ENCODE data around the gene PER1. TPM values are rescaled to one million over a fixed set of nuclear protein-coding genes. Genes with fewer than 3 reads are reported as not detected.

The PER1 gene
- total RNA-seq, 1 donor from 2014 or later = 45.0 TPM

- ChIA-PET CTCF (interaction anchor here (0.7 to 1.0 kb wide), 2 partner anchors 21 to 50 kb away, joined by 3 to 4 read pairs; no protein-coding TSS in a partner anchor), POLR2A (interaction anchor here (0.8 to 15.9 kb wide), 3 partner anchors 13 to 135 kb away, joined by 3 to 385 read pairs (median 139); partner anchors contain the start of gene SLC25A35)
- Mint-ChIP-seq H3K9me3 (no peaks in the 10 kb centered on the region), H3K4me3 (no peak overlapping the region), H3K27ac (peak overlapping the region; percentile 80), H3K4me1 (peaks cover 56% of the 10 kb centered on the region), H3K27me3 (no peaks in the 10 kb centered on the region), H3K36me3 (ENCODE audit: low read depth) (peaks cover 33% of the 10 kb centered on the region)
- intact Hi-C loops (cut with micrococcal nuclease) = no loop called here
- TF ChIP-seq CTCF (IDR thresholded peaks at IDR 0.05) = no peak
- ATAC-seq (ENCODE audit: low read depth) (no peak), DNase-seq (no peak)
Measured at GRCh38 chr17:8160224-8160577, 8.0 kb upstream of the PER1 start.

GRCh38 chr17:8159459-8160223 is 7.4 kb upstream of the PER1 start:
- H3K27me3 Mint-ChIP-seq = no peaks in the 10 kb centered on the region
- H3K27ac Mint-ChIP-seq = peak overlapping the region; percentile 71
- POLR2A ChIA-PET = interaction anchor here (0.8 to 15.9 kb wide), 10 partner anchors 13 to 135 kb away, joined by 3 to 385 read pairs (median 8); partner anchors contain the start of genes BORCS6, CTC1, HES7 and PFAS
- H3K9me3 Mint-ChIP-seq = no peaks in the 10 kb centered on the region
- TF ChIP-seq CTCF (IDR thresholded peaks at IDR 0.05) = no peak
- CTCF ChIA-PET = interaction anchor here (0.6 to 2.1 kb wide), 6 partner anchors 14 to 99 kb away, joined by 3 to 15 read pairs (median 4); no protein-coding TSS in a partner anchor
- no peak for DNase-seq
- no peak for ATAC-seq (ENCODE audit: low read depth)
- peaks cover 51% of the 10 kb centered on the region for H3K4me1 Mint-ChIP-seq
- intact Hi-C loops (cut with micrococcal nuclease) = loop anchor here (2.0 to 10.0 kb wide), 3 partner anchors 87 to 475 kb away; partner anchors contain the start of genes CYB5D1, NAA38, TMEM88 and TP53
- peak overlapping the region; percentile 59 for H3K4me3 Mint-ChIP-seq
- H3K36me3 Mint-ChIP-seq (ENCODE audit: low read depth) = peaks cover 33% of the 10 kb centered on the region

- peak overlapping the region; percentile 46 for H3K4me3 Mint-ChIP-seq
- POLR2A ChIA-PET = interaction anchor here (0.6 to 15.9 kb wide), 15 partner anchors 9 to 136 kb away, joined by 3 to 385 read pairs (median 5); partner anchors contain the start of genes BORCS6, CTC1, HES7 and PFAS
Measured at GRCh38 chr17:8159032-8159400, 6.8 kb upstream of the PER1 start.

GRCh38 chr17:8158267-8159031 is 6.2 kb upstream of the PER1 start:
- POLR2A ChIA-PET = interaction anchor here (0.6 to 15.9 kb wide), 18 partner anchors 9 to 137 kb away, joined by 3 to 385 read pairs (median 4); partner anchors contain the start of genes BORCS6, CTC1, HES7 and PFAS
- H3K27ac Mint-ChIP-seq = peak overlapping the region; percentile 88
- intact Hi-C loops (cut with micrococcal nuclease) = loop anchor here (1.0 to 10.0 kb wide), 5 partner anchors 79 to 474 kb away; partner anchors contain the start of genes CYB5D1, NAA38, TMEM88 and TP53
- ATAC-seq (ENCODE audit: low read depth) (peak; percentile 13), DNase-seq (peak; percentile 79)
- H3K4me1 Mint-ChIP-seq = peaks cover 42% of the 10 kb centered on the region
- TF ChIP-seq CTCF (IDR thresholded peaks at IDR 0.05) = no peak
- H3K9me3 Mint-ChIP-seq = no peaks in the 10 kb centered on the region
- peak overlapping the region; percentile 46 for H3K4me3 Mint-ChIP-seq
- H3K36me3 Mint-ChIP-seq (ENCODE audit: low read depth) = peaks cover 35% of the 10 kb centered on the region
- CTCF ChIA-PET = interaction anchor here (0.6 to 2.1 kb wide), 16 partner anchors 15 to 98 kb away, joined by 3 to 15 read pairs (median 4); partner anchors contain the start of genes CTC1 and HES7
- H3K27me3 Mint-ChIP-seq = no peaks in the 10 kb centered on the region

More at GRCh38 chr17:8159032-8159400, 6.8 kb upstream of the PER1 start:
- Mint-ChIP-seq H3K27ac (peak overlapping the region; percentile 88), H3K36me3 (ENCODE audit: low read depth) (peaks cover 33% of the 10 kb centered on the region), H3K4me1 (peaks cover 45% of the 10 kb centered on the region), H3K27me3 (no peaks in the 10 kb centered on the region), H3K9me3 (no peaks in the 10 kb centered on the region)
- CTCF ChIA-PET = interaction anchor here (1.0 to 2.1 kb wide), 12 partner anchors 14 to 98 kb away, joined by 3 to 15 read pairs (median 4); partner anchors contain the start of gene HES7
- no peak for ATAC-seq (ENCODE audit: low read depth)
- no peak for DNase-seq
- intact Hi-C loops (cut with micrococcal nuclease) = loop anchor here (2.0 to 10.0 kb wide), 3 partner anchors 86 to 474 kb away; partner anchors contain the start of genes CYB5D1, NAA38, TMEM88 and TP53
- TF ChIP-seq CTCF (IDR thresholded peaks at IDR 0.05) = no peak

Measured in activated B cell treated with CpG ODN at 0.5 μM for 24 hours (primary cell).